ENCODE results near the gene C2orf92. TPM values are rescaled to one million over a fixed set of nuclear protein-coding genes. Genes with fewer than 3 reads are reported as not detected.

The C2orf92 gene
- polyA plus RNA-seq, 2 of the 4 experiments (the other 2 are of a cell fraction), result 1.1 to 2.7 TPM

- Histone ChIP-seq H3K27ac (no peak overlapping the region), H3K9me3 (no peaks in the 10 kb centered on the region), H3K4me2 (no peak overlapping the region), H3K4me1 (no peaks in the 10 kb centered on the region), H3K4me3 (no peak overlapping the region)
- 85% methylated on average over 4 of the region's 4 CpGs for WGBS (ENCODE audit: missing lambda C conversion rate)
- ChIA-PET POLR2A (no interaction called here), CTCF (interaction anchor here (1.0 to 2.9 kb wide), 8 partner anchors 11 to 644 kb away, joined by 3 to 27 read pairs (median 11); no protein-coding TSS in a partner anchor)
- FAIRE-seq (no peak), DNase-seq (ENCODE audit: low read depth in 1 of 2, low spot score in 1 of 2) (no peak), ATAC-seq (no peak)
- TF ChIP-seq ZNF302 (CRISPR knock-in tag; IDR thresholded peaks at IDR 0.05), result no peak
- TF ChIP-seq FOSL2 (IDR thresholded peaks at IDR 0.05), result no peak
- TF ChIP-seq FOSL2 (CRISPR knock-in tag; IDR thresholded peaks at IDR 0.05), result no peak
Observed at GRCh38 chr2:97741686-97742085, 72.2 kb downstream of the C2orf92 start.

GRCh38 chr2:97742381-97742847 is 72.9 kb downstream of the C2orf92 start:
- H3K4me2 ChIP-seq, result no peak overlapping the region
- H3K4me1 ChIP-seq, result no peaks in the 10 kb centered on the region
- ATAC-seq, result no peak
- no peak for DNase-seq (ENCODE audit: low read depth in 1 of 2, low spot score in 1 of 2)
- no peak for FAIRE-seq
- ChIA-PET POLR2A (no interaction called here), CTCF (interaction anchor here (0.6 to 2.9 kb wide), 5 partner anchors 15 to 643 kb away, joined by 3 to 26 read pairs (median 3); no protein-coding TSS in a partner anchor)
- TF ChIP-seq NR3C1 (IDR thresholded peaks at IDR 0.05), result no peak
- no peak for TF ChIP-seq MAFK (IDR thresholded peaks at IDR 0.05; ENCODE audit: partially characterized antibody)
- no peak for TF ChIP-seq MYC (IDR thresholded peaks at IDR 0.05; ENCODE audit: borderline replicate concordance, low read length)
- TF ChIP-seq POLR2A (IDR thresholded peaks at IDR 0.05; ENCODE audit: low read length), result no peak
- no peak for TF ChIP-seq ZNF302 (CRISPR knock-in tag; IDR thresholded peaks at IDR 0.05)
- TF ChIP-seq ESRRA (IDR thresholded peaks at IDR 0.05; ENCODE audit: borderline replicate concordance, low read length), result no peak
- TF ChIP-seq FOSB (CRISPR knock-in tag; IDR thresholded peaks at IDR 0.05), result no peak
- TF ChIP-seq KDM5A (IDR thresholded peaks at IDR 0.05), result no peak
- no peak for TF ChIP-seq HOXB5 (CRISPR knock-in tag; IDR thresholded peaks at IDR 0.05)
- TF ChIP-seq MAZ (IDR thresholded peaks at IDR 0.05; ENCODE audit: borderline replicate concordance, low read depth, low read length), result no peak
- TF ChIP-seq KDM1A (IDR thresholded peaks at IDR 0.05; ENCODE audit: low read depth), result no peak
- no peak for TF ChIP-seq FOSL2 (IDR thresholded peaks at IDR 0.05)
- TF ChIP-seq FOSL2 (CRISPR knock-in tag; IDR thresholded peaks at IDR 0.05), result no peak
- no peak for TF ChIP-seq TP53 (CRISPR knock-in tag; IDR thresholded peaks at IDR 0.05)
- no peak for TF ChIP-seq ZSCAN20 (CRISPR knock-in tag; IDR thresholded peaks at IDR 0.05)
- no peak for TF ChIP-seq FOXS1 (CRISPR knock-in tag; IDR thresholded peaks at IDR 0.05)
- no peak for TF ChIP-seq CTCF (IDR thresholded peaks at IDR 0.05)
- H3K9me3 ChIP-seq, result no peaks in the 10 kb centered on the region
- no peak overlapping the region for H3K4me3 ChIP-seq
- WGBS (ENCODE audit: missing lambda C conversion rate), result 86% methylated on average over 4 of the region's 4 CpGs
- no peak overlapping the region for H3K27ac ChIP-seq

DNA sequence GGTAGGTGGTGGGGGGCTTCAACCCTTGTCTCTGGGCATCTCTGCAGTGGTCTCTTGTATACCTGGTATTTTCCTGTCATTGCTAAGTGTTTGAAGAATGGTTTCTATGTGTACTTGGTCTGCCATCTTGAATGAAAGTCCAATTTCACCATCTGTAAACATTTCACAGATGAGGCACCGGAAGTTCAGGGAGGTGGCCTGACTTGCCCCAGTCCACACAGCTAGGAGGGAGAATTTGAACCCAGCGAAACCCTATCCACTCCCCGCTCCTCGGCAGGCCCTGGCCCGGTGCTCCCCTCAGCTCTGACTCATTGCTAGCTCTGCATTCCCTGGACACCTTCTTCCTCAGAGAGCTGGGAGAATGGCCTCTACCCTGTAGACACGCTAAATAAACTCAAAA is 74.4 kb downstream of the C2orf92 start:
- no peak overlapping the region for H3K4me3 ChIP-seq
- WGBS (ENCODE audit: missing lambda C conversion rate), result 94% methylated on average over 6 of the region's 6 CpGs
- ATAC-seq (no peak), FAIRE-seq (no peak), DNase-seq (ENCODE audit: low read depth in 1 of 2, low spot score in 1 of 2) (no peak)
- no peaks in the 10 kb centered on the region for H3K9me3 ChIP-seq
- no peak overlapping the region for H3K4me2 ChIP-seq
- ChIA-PET POLR2A (no interaction called here), CTCF (interaction anchor here (1.2 to 1.5 kb wide), 2 partner anchors 11 to 15 kb away, joined by 3 to 6 read pairs; no protein-coding TSS in a partner anchor)
- H3K27ac ChIP-seq, result no peak overlapping the region
- H3K4me1 ChIP-seq, result no peaks in the 10 kb centered on the region
- TF ChIP-seq RFX5 (IDR thresholded peaks at IDR 0.05), result no peak
- TF ChIP-seq CHD2 (IDR thresholded peaks at IDR 0.05; ENCODE audit: low read length, partially characterized antibody), result no peak
- TF ChIP-seq CBX8 (IDR thresholded peaks at IDR 0.05), result no peak
- no peak for TF ChIP-seq HMGXB4 (CRISPR knock-in tag; IDR thresholded peaks at IDR 0.05; ENCODE audit: borderline replicate concordance)
- TF ChIP-seq RARB (CRISPR knock-in tag; IDR thresholded peaks at IDR 0.05), result no peak
- no peak for TF ChIP-seq FOXS1 (CRISPR knock-in tag; IDR thresholded peaks at IDR 0.05)
- no peak for TF ChIP-seq GATA3 (IDR thresholded peaks at IDR 0.05; ENCODE audit: borderline replicate concordance)
- no peak for TF ChIP-seq SMC3 (IDR thresholded peaks at IDR 0.05)
- no peak for TF ChIP-seq FOSB (CRISPR knock-in tag; IDR thresholded peaks at IDR 0.05)
- TF ChIP-seq ZFP36 (IDR thresholded peaks at IDR 0.05; ENCODE audit: borderline replicate concordance, partially characterized antibody), result no peak
